OCI-LY3 (cell line): ENCODE results near the gene MAP3K9.

Source experiments
- EZH2phosphoT487 ChIP-seq: fragments of 200-600 bp; shearing (Covaris generic); IDR thresholded peaks from 2 replicates; pipeline ENCODE4 v1.6.1; 2018; ENCODE audit warnings: antibody characterized with exemption, mixed run types, low read depth
- TF ChIP-seq, protein P1 (sequence below): fragments of 200-600, 300-600 bp; sonication (generic); IDR thresholded peaks from 2 replicates; pipeline ENCODE4 v1.5.1; 2014; ENCODE audit warnings: antibody characterized with exemption, low read length, low read depth

DNA sequence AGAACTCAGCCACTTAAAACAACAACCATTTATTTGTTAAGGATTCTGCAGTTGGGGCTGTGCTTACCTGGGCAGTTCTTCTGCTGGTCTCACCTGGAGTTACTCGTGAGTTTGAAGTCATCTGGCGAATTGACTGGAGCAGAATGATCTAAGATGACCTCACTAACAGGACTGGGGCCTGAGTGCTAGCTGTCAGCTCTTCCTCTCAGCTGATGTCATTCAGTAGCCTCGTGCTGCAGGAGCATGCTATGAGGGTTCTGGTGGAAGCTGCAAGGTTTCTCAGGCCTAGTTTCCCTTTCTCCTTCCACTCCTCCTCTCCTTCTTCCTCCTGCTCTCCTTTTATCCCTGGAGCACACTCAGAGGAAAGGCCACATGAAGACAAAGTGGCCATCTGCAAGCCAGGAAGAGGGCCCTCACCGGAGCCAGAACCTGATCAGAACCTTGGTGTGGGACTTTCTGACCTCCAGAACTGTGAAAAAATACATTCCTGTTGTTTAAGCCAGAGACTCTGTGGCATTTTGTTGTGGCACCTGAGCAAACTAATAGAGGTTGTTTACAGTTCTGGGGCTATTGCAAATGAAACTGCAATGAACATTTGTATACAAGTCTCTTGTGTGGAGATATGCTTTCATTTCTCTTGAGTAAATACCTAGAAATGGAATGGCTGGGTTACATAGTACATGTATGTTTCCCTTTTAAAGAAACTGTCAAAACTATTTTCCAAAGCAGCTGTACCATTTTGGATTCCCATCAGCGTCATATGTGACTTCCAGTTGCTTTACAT is 21.9 kb upstream of the MAP3K9 start:
- TF ChIP-seq, protein P1, sequence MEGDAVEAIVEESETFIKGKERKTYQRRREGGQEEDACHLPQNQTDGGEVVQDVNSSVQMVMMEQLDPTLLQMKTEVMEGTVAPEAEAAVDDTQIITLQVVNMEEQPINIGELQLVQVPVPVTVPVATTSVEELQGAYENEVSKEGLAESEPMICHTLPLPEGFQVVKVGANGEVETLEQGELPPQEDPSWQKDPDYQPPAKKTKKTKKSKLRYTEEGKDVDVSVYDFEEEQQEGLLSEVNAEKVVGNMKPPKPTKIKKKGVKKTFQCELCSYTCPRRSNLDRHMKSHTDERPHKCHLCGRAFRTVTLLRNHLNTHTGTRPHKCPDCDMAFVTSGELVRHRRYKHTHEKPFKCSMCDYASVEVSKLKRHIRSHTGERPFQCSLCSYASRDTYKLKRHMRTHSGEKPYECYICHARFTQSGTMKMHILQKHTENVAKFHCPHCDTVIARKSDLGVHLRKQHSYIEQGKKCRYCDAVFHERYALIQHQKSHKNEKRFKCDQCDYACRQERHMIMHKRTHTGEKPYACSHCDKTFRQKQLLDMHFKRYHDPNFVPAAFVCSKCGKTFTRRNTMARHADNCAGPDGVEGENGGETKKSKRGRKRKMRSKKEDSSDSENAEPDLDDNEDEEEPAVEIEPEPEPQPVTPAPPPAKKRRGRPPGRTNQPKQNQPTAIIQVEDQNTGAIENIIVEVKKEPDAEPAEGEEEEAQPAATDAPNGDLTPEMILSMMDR, result no peak
- TF ChIP-seq EZH2phosphoT487, result no peak
